Right lobe of liver (tissue), 4 donors: ENCODE data around the gene APOL2.
"Not testable (repeated sequence)": the region's sequence is repeated elsewhere in the genome, so short reads cannot be mapped to it uniquely, and the experiment has no call there.

Experiments used
- CTCF ChIP-seq, 4 donors: fragments of 200-600 bp in 3 of 4; fragments of 450-650 bp in 1 of 4; IDR thresholded peaks; one replicate each; pipeline versions ENCODE4 v1.5.1 to v1.8.0; 2016 to 2022; ENCODE audit warnings: antibody characterized with exemption in 4 of 4, mild to moderate bottlenecking in 2 of 4
- POLR2A ChIP-seq: fragments of 450-650 bp; IDR thresholded peaks from one replicate; pipeline ENCODE4 v1.6.1; 2017; ENCODE audit warnings: antibody characterized with exemption, mild to moderate bottlenecking
- donor health status: DM: no; HTN: no; CAD: no.
- donor health status: DM: no; HTN: no; CAD: no.
- donor health status: DM: no; HTN: yes; CAD: no.

DNA sequence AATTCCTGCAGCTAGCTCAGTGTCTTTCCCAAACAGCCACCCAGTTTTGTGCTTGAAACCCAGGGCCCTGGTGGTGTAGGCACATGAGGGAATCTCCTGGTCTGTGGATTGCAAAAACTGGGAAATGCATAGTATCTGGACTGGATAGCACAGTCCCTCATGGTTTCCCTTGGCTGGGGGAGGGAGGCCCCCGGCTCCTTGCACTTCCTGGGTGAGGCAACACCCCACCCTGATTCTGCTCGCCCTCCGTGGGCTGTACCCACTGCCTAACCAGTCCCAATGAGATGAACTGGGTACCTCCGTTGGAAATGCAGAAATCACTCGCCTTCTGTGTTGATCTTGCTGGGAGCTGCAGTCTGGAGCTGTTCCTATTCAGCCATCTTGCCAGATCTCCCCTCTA is 32.6 kb upstream of the APOL2 start:
- not testable (repeated sequence) for TF ChIP-seq CTCF (IDR thresholded peaks at IDR 0.05); POLR2A
